ENCODE data around the gene GAPVD1. TPM values are rescaled to one million over a fixed set of nuclear protein-coding genes. Genes with fewer than 3 reads are reported as not detected.

GAPVD1 gene
- total RNA-seq, 2 experiments from 2014 or later: 29.6 to 44.5 TPM

GRCh38 chr9:125376261-125377226, 114.9 kb downstream of the GAPVD1 start:
- Histone ChIP-seq H3K27ac (ENCODE audit: low read depth, low read length, poor library complexity, severe bottlenecking) (no peak overlapping the region), H3K4me2 (ENCODE audit: low read length) (no peak overlapping the region), H4K20me1 (ENCODE audit: insufficient read depth, low read length) (no peaks in the 10 kb centered on the region), H3K4me3 (ENCODE audit: low read depth, low read length, poor library complexity, severe bottlenecking) (no peak overlapping the region), H3K9me2 (ENCODE audit: insufficient read depth, low read length) (no peaks in the 10 kb centered on the region), H3K36me3 (ENCODE audit: insufficient read depth, low read length) (no peaks in the 10 kb centered on the region), H3K79me2 (ENCODE audit: insufficient read depth, low read depth, low read length) (no peaks in the 10 kb centered on the region), H2AFZ (ENCODE audit: low read length) (no peak overlapping the region), H3K4me1 (ENCODE audit: insufficient read depth, low read length, poor library complexity, severe bottlenecking) (peaks cover 7% of the 10 kb centered on the region), H3K9me3 (ENCODE audit: low read length) (no peaks in the 10 kb centered on the region)
- BruUV-seq (replicated peaks): no TSS peak
- ChIA-PET POLR2A (interaction anchor here (0.6 to 0.8 kb wide), 2 partner anchors 8 to 625 kb away, joined by 3 to 11 read pairs; no protein-coding TSS in a partner anchor), CTCF (ENCODE audit: unreplicated experiment) (interaction anchor here (0.7 kb wide), 1 partner anchor 121 kb away, joined by 3 read pairs; no protein-coding TSS in a partner anchor)
- intact Hi-C loops (cut with micrococcal nuclease; ENCODE audit: unreplicated experiment): loop anchor here (10.0 kb wide), 2 partner anchors 522 to 762 kb away; partner anchors contain the start of gene WDR38
- TF ChIP-seq, protein P1, sequence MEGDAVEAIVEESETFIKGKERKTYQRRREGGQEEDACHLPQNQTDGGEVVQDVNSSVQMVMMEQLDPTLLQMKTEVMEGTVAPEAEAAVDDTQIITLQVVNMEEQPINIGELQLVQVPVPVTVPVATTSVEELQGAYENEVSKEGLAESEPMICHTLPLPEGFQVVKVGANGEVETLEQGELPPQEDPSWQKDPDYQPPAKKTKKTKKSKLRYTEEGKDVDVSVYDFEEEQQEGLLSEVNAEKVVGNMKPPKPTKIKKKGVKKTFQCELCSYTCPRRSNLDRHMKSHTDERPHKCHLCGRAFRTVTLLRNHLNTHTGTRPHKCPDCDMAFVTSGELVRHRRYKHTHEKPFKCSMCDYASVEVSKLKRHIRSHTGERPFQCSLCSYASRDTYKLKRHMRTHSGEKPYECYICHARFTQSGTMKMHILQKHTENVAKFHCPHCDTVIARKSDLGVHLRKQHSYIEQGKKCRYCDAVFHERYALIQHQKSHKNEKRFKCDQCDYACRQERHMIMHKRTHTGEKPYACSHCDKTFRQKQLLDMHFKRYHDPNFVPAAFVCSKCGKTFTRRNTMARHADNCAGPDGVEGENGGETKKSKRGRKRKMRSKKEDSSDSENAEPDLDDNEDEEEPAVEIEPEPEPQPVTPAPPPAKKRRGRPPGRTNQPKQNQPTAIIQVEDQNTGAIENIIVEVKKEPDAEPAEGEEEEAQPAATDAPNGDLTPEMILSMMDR (conservative IDR thresholded peaks at IDR 0.05; ENCODE audit: low read length): no peak
- TF ChIP-seq EZH2phosphoT487 (IDR thresholded peaks at IDR 0.05; ENCODE audit: borderline replicate concordance, low read depth, low read length): no peak
- no peak for DNase-seq (ENCODE audit: low spot score)

- peaks cover 7% of the 10 kb centered on the region for H3K4me1 ChIP-seq (ENCODE audit: insufficient read depth, low read length, poor library complexity, severe bottlenecking)
- no peaks in the 10 kb centered on the region for H3K36me3 ChIP-seq (ENCODE audit: insufficient read depth, low read length)
- intact Hi-C loops (cut with micrococcal nuclease; ENCODE audit: unreplicated experiment): loop anchor here (10.0 kb wide), 2 partner anchors 523 to 763 kb away; partner anchors contain the start of gene WDR38
- TF ChIP-seq, protein P1 (conservative IDR thresholded peaks at IDR 0.05; ENCODE audit: low read length): no peak
- TF ChIP-seq EZH2phosphoT487 (IDR thresholded peaks at IDR 0.05; ENCODE audit: borderline replicate concordance, low read depth, low read length): no peak
- no peak for DNase-seq (ENCODE audit: low spot score)
- H3K9me3 ChIP-seq (ENCODE audit: low read length): no peaks in the 10 kb centered on the region
- BruUV-seq (replicated peaks): no TSS peak
- H3K4me2 ChIP-seq (ENCODE audit: low read length): no peak overlapping the region
- POLR2A ChIA-PET: interaction anchor here (0.8 to 0.9 kb wide), 2 partner anchors 9 to 191 kb away, joined by 3 to 11 read pairs; no protein-coding TSS in a partner anchor
- H4K20me1 ChIP-seq (ENCODE audit: insufficient read depth, low read length): no peaks in the 10 kb centered on the region
- no peaks in the 10 kb centered on the region for H3K79me2 ChIP-seq (ENCODE audit: insufficient read depth, low read depth, low read length)
- H3K4me3 ChIP-seq (ENCODE audit: low read depth, low read length, poor library complexity, severe bottlenecking): no peak overlapping the region
- CTCF ChIA-PET (ENCODE audit: unreplicated experiment): no interaction called here
- no peaks in the 10 kb centered on the region for H3K9me2 ChIP-seq (ENCODE audit: insufficient read depth, low read length)
- no peak overlapping the region for H2AFZ ChIP-seq (ENCODE audit: low read length)
- no peak overlapping the region for H3K27ac ChIP-seq (ENCODE audit: low read depth, low read length, poor library complexity, severe bottlenecking)
Observed at GRCh38 chr9:125377584-125378250, 116.1 kb downstream of the GAPVD1 start.

Measured in OCI-LY7 (cell line).